NCI-H82 treated with DMSO at 0.1 percent for 48 hours (cell line): ENCODE results near the gene SHTN1.

ENCODE experiments used
- DNase-seq: peaks from one replicate; lab custom pipeline; 2025; ENCODE audit not compliant: unreplicated experiment; lab: John Stamatoyannopoulos, UW

Gene SHTN1

GRCh38 chr10:117005026-117005526, at the start of gene SHTN1:
Gene SHTN1 (minus strand): TSS chr10:117005187. CDS start chr10:117005079, 108 bp downstream.
- DNase-seq = peak; percentile 1

GRCh38 chr10:117053482-117053881, 48.5 kb upstream of the SHTN1 start:
- DNase-seq = no peak

GRCh38 chr10:117047947-117048346, 43.0 kb upstream of the SHTN1 start:
- no peak for DNase-seq

- DNase-seq = no peak
Measured at GRCh38 chr10:117016266-117016665, 11.3 kb upstream of the SHTN1 start.

- DNase-seq = no peak
Measured at GRCh38 chr10:117014835-117015234, 9.8 kb upstream of the SHTN1 start.

- DNase-seq = no peak
Measured at GRCh38 chr10:117007080-117007479, 2.1 kb upstream of the SHTN1 start.

- DNase-seq = peak; percentile 3
Measured at GRCh38 chr10:117005527-117006055, 604 bp upstream of the SHTN1 start.

- DNase-seq = no peak
Measured at GRCh38 chr10:117004227-117005025, 561 bp downstream of the SHTN1 start.

- no peak for DNase-seq
Measured at GRCh38 chr10:117003336-117003735, 1.7 kb downstream of the SHTN1 start.

GRCh38 chr10:117002206-117002605, 2.8 kb downstream of the SHTN1 start:
- DNase-seq = no peak

GRCh38 chr10:117001144-117001543, 3.8 kb downstream of the SHTN1 start:
- DNase-seq = no peak

- DNase-seq = no peak
Measured at GRCh38 chr10:117000580-117000979, 4.4 kb downstream of the SHTN1 start.

GRCh38 chr10:116998172-116998571, 6.8 kb downstream of the SHTN1 start:
- no peak for DNase-seq

- no peak for DNase-seq
Measured at GRCh38 chr10:116997015-116997414, 8.0 kb downstream of the SHTN1 start.

GRCh38 chr10:116995648-116996047, 9.3 kb downstream of the SHTN1 start:
- DNase-seq = peak; percentile 27

- no peak for DNase-seq
Measured at GRCh38 chr10:116994113-116994890, 10.7 kb downstream of the SHTN1 start.

- no peak for DNase-seq
Measured at GRCh38 chr10:116993610-116994009, 11.4 kb downstream of the SHTN1 start.

GRCh38 chr10:116992183-116992582, 12.8 kb downstream of the SHTN1 start:
- DNase-seq = no peak

- peak; percentile 30 for DNase-seq
Measured at GRCh38 chr10:116990276-116990800, 14.6 kb downstream of the SHTN1 start.

GRCh38 chr10:116989439-116989838, 15.5 kb downstream of the SHTN1 start:
- no peak for DNase-seq

- no peak for DNase-seq
Measured at GRCh38 chr10:116988311-116988710, 16.7 kb downstream of the SHTN1 start.
